HepG2 (cell line): ENCODE measurements around the gene SNAPIN. TPM values are rescaled to one million over a fixed set of nuclear protein-coding genes. Genes with fewer than 3 reads are reported as not detected.

Source experiments
- BRCA1 ChIP-seq: sonication (generic); formaldehyde crosslinking; IDR thresholded peaks from 2 replicates; pipeline ENCODE4 v1.4.0; 2020; ENCODE audit warnings: missing genetic modification reagents
- NPAS2 ChIP-seq: sonication (generic); formaldehyde crosslinking; IDR thresholded peaks from 2 replicates; pipeline ENCODE4 v1.8.0; 2022; ENCODE audit warnings: mild to moderate bottlenecking, missing genetic modification reagents, borderline replicate concordance
- RXRA ChIP-seq: sonication (generic); formaldehyde crosslinking; IDR thresholded peaks from 2 replicates; pipeline ENCODE4 v1.5.1; 2020; ENCODE audit warnings: missing genetic modification reagents
- SIX4 ChIP-seq: sonication (generic); formaldehyde crosslinking; IDR thresholded peaks from 2 replicates; pipeline ENCODE4 v1.4.0; 2020; ENCODE audit warnings: missing genetic modification reagents
- SRY ChIP-seq: sonication (generic); formaldehyde crosslinking; IDR thresholded peaks from 2 replicates; pipeline ENCODE4 v1.8.0; 2022; ENCODE audit warnings: mild to moderate bottlenecking, missing genetic modification reagents
- TGIF2 ChIP-seq: IDR thresholded peaks from 2 replicates; pipeline ENCODE4 v1.6.1; 2016; ENCODE audit warnings: control low read depth, missing compliant biosample characterization
- ZNF17 ChIP-seq: sonication (generic); formaldehyde crosslinking; IDR thresholded peaks from 2 replicates; pipeline ENCODE4 v1.5.0; 2020; ENCODE audit warnings: mild to moderate bottlenecking, missing genetic modification reagents
- ZNF224 ChIP-seq: sonication (generic); formaldehyde crosslinking; IDR thresholded peaks from 2 replicates; pipeline ENCODE4 v1.5.0; 2020; ENCODE audit warnings: mild to moderate bottlenecking, missing genetic modification reagents
- ZNF446 ChIP-seq: sonication (generic); formaldehyde crosslinking; IDR thresholded peaks from 2 replicates; pipeline ENCODE4 v1.5.0; 2020; ENCODE audit warnings: mild to moderate bottlenecking, missing genetic modification reagents
- polyA plus RNA-seq, 8 experiments: library from polyadenylated mRNA; depleted of rRNA in 3 of 8; stranded (reverse) in 7 of 8; unstranded in 1 of 8; fragments of >200 nt; fragmentation: Illumina TruSeq in 4 of 8; extraction: Trizol in 4 of 8; gene quantifications; 2 replicates each; pipeline versions ENCODE4 v1.2.1 to v1.2.3, GENCODE V29; 2011 to 2016; ENCODE audit warnings: low read depth in 4 of 8, missing spikeins in 1 of 8, mixed read lengths in 1 of 8; ENCODE audit not compliant: insufficient read depth in 1 of 8
- total RNA-seq, 5 experiments: library from RNA; depleted of rRNA; stranded (reverse); fragments of >200 nt; fragmentation: Illumina TruSeq; extraction: Trizol; gene quantifications; 2 replicates each; pipeline ENCODE4 v1.2.3, GENCODE V29; 2016; ENCODE audit warnings: low read depth in 1 of 5
- TF ChIP-seq, protein P1 (sequence below): sonication (generic); formaldehyde crosslinking; IDR thresholded peaks from 2 replicates; pipeline ENCODE4 v1.4.0; 2020; ENCODE audit warnings: mild to moderate bottlenecking, missing genetic modification reagents
- TF ChIP-seq, protein P2 (sequence below): sonication (generic); formaldehyde crosslinking; conservative IDR thresholded peaks from 2 replicates; pipeline ENCODE4 v1.4.0; 2020; ENCODE audit warnings: missing genetic modification reagents
- TF ChIP-seq, protein P3 (sequence below): sonication (generic); formaldehyde crosslinking; IDR thresholded peaks from 2 replicates; pipeline ENCODE4 v1.8.0; 2022; ENCODE audit warnings: missing genetic modification reagents, mild to moderate bottlenecking, moderate library complexity, borderline replicate concordance
- TF ChIP-seq, protein P4 (sequence below): sonication (generic); formaldehyde crosslinking; IDR thresholded peaks from 2 replicates; pipeline ENCODE4 v1.4.0; 2020; ENCODE audit warnings: mild to moderate bottlenecking, missing genetic modification reagents, borderline replicate concordance

SNAPIN gene
- total and polyA plus RNA-seq, 2 of the 13 experiments (the other 11 are each of a cell fraction or from before 2014, with no cell fraction given): 23.9 to 25.7 TPM

DNA sequence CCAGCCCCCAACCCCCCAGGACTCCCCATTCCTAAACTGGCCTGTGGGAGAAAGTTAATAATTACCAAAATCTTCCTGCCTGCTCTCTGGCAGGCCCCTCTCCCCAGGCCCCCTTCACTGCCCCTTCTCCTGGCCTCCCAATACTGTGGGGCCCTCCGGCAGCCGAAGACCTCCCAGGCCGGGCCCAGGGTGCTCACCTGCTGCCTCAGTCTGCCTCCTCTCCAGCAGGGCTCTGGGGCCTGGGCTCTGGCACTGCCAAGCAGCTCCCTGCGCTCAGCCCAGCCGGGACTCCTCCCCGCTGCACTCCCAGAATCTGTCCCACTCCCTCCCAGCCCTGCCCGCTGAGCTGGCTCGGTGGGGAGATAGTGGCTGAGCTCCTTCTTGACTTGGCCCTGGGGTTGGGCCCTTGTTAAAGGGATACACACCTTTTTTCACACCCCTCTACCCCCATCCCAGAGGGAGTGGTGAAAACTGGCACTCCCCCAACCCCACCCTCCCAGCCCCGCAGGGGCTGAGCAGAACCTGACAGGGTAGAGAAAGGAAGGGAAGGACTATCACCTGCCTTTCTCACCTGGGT, 45.7 kb upstream of the SNAPIN start, which contains the start of gene S100A16 (continued):
- TF ChIP-seq, protein P1, sequence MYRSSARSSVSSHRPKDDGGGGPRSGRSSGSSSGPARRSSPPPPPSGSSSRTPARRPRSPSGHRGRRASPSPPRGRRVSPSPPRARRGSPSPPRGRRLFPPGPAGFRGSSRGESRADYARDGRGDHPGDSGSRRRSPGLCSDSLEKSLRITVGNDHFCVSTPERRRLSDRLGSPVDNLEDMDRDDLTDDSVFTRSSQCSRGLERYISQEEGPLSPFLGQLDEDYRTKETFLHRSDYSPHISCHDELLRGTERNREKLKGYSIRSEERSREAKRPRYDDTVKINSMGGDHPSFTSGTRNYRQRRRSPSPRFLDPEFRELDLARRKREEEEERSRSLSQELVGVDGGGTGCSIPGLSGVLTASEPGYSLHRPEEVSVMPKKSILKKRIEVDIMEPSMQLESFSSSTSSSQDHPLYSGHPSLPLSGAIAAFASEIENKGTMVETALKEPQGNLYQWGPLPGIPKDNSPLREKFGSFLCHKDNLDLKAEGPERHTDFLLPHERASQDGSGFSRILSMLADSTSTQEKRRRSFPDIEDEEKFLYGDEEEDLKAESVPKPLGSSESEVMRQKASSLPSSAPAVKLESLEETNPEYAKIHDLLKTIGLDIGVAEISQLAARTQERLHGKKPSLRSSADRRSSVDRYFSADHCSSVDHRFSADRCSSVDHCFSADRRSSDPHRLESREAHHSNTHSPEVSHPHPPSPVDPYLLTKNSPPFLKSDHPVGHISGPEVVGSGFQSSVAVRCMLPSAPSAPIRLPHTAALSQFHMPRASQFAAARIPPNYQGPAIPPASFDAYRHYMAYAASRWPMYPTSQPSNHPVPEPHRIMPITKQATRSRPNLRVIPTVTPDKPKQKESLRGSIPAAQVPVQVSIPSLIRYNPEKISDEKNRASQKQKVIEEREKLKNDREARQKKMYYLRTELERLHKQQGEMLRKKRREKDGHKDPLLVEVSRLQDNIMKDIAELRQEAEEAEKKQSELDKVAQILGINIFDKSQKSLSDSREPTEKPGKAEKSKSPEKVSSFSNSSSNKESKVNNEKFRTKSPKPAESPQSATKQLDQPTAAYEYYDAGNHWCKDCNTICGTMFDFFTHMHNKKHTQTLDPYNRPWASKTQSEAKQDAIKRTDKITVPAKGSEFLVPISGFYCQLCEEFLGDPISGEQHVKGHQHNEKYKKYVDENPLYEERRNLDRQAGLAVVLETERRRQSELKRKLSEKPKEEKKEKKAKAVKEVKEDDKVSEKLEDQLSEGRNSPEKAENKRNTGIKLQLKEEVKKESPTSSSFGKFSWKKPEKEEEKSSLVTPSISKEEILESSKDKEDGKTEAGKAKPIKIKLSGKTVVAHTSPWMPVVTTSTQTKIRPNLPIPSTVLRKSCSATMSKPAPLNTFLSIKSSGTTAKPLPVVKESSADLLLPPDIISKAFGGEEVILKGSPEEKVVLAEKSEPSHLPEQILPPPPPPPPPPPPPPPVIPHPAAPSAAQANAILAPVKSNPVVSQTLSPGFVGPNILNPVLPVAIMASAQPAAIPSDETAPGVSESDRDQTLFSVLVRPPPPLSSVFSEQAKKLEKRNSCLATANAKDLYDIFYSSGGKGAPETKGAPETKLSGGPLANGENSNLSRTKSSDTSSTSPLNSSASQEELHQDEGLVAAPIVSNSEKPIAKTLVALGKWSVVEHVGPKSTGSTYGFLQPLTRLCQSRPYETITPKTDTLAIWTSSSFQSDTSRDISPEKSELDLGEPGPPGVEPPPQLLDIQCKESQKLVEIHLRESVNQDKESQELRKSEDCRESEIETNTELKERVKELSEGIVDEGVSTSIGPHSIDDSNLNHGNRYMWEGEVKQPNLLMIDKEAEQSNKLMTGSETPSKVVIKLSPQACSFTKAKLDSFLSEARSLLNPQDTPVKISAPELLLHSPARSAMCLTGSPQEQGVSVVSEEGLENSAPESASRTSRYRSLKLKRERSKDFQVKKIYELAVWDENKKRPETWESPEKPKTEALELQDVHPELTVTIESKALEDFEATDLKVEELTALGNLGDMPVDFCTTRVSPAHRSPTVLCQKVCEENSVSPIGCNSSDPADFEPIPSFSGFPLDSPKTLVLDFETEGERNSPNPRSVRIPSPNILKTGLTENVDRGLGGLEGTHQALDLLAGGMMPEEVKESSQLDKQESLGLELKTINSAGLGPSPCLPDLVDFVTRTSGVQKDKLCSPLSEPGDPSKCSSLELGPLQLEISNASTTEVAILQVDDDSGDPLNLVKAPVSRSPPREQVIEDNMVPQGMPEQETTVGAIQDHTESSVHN (CRISPR knock-in tag): no peak
- TF ChIP-seq, protein P2, sequence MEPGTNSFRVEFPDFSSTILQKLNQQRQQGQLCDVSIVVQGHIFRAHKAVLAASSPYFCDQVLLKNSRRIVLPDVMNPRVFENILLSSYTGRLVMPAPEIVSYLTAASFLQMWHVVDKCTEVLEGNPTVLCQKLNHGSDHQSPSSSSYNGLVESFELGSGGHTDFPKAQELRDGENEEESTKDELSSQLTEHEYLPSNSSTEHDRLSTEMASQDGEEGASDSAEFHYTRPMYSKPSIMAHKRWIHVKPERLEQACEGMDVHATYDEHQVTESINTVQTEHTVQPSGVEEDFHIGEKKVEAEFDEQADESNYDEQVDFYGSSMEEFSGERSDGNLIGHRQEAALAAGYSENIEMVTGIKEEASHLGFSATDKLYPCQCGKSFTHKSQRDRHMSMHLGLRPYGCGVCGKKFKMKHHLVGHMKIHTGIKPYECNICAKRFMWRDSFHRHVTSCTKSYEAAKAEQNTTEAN (CRISPR knock-in tag): no peak
- TF ChIP-seq ZNF224: 0 out of 2 replicates have a peak, but pooled peaks have one; percentile 47
- no peak for TF ChIP-seq RXRA (CRISPR knock-in tag)
- TF ChIP-seq ZNF17 (CRISPR knock-in tag): no peak
- TF ChIP-seq SRY (CRISPR knock-in tag): no peak
- TF ChIP-seq, protein P3, sequence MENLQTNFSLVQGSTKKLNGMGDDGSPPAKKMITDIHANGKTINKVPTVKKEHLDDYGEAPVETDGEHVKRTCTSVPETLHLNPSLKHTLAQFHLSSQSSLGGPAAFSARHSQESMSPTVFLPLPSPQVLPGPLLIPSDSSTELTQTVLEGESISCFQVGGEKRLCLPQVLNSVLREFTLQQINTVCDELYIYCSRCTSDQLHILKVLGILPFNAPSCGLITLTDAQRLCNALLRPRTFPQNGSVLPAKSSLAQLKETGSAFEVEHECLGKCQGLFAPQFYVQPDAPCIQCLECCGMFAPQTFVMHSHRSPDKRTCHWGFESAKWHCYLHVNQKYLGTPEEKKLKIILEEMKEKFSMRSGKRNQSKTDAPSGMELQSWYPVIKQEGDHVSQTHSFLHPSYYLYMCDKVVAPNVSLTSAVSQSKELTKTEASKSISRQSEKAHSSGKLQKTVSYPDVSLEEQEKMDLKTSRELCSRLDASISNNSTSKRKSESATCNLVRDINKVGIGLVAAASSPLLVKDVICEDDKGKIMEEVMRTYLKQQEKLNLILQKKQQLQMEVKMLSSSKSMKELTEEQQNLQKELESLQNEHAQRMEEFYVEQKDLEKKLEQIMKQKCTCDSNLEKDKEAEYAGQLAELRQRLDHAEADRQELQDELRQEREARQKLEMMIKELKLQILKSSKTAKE: no peak
- TF ChIP-seq NPAS2 (CRISPR knock-in tag): no peak
- TF ChIP-seq TGIF2 (CRISPR knock-in tag): no peak
- TF ChIP-seq BRCA1 (CRISPR knock-in tag): no peak
- TF ChIP-seq ZNF446 (CRISPR knock-in tag): no peak
- TF ChIP-seq, protein P4, sequence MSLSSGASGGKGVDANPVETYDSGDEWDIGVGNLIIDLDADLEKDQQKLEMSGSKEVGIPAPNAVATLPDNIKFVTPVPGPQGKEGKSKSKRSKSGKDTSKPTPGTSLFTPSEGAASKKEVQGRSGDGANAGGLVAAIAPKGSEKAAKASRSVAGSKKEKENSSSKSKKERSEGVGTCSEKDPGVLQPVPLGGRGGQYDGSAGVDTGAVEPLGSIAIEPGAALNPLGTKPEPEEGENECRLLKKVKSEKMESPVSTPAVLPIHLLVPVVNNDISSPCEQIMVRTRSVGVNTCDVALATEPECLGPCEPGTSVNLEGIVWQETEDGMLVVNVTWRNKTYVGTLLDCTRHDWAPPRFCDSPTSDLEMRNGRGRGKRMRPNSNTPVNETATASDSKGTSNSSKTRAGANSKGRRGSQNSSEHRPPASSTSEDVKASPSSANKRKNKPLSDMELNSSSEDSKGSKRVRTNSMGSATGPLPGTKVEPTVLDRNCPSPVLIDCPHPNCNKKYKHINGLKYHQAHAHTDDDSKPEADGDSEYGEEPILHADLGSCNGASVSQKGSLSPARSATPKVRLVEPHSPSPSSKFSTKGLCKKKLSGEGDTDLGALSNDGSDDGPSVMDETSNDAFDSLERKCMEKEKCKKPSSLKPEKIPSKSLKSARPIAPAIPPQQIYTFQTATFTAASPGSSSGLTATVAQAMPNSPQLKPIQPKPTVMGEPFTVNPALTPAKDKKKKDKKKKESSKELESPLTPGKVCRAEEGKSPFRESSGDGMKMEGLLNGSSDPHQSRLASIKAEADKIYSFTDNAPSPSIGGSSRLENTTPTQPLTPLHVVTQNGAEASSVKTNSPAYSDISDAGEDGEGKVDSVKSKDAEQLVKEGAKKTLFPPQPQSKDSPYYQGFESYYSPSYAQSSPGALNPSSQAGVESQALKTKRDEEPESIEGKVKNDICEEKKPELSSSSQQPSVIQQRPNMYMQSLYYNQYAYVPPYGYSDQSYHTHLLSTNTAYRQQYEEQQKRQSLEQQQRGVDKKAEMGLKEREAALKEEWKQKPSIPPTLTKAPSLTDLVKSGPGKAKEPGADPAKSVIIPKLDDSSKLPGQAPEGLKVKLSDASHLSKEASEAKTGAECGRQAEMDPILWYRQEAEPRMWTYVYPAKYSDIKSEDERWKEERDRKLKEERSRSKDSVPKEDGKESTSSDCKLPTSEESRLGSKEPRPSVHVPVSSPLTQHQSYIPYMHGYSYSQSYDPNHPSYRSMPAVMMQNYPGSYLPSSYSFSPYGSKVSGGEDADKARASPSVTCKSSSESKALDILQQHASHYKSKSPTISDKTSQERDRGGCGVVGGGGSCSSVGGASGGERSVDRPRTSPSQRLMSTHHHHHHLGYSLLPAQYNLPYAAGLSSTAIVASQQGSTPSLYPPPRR (CRISPR knock-in tag): peak; percentile 59; the same call in 1 of the 2 replicates
- no peak for TF ChIP-seq SIX4 (CRISPR knock-in tag)
